Measurements from ENCODE around the gene COMMD3.

GRCh38 chr10:22316286-22317075 lies at the start of gene COMMD3:
- TF ChIP-seq CTCF (IDR thresholded peaks at IDR 0.05; ENCODE audit: control extremely low read depth in 1 of 3, insufficient read depth in 1 of 3, low read depth in 1 of 3, low read length in 3 of 3) = no peak
- TF ChIP-seq EZH2 (IDR thresholded peaks at IDR 0.05; ENCODE audit: low read depth, low read length, severe bottlenecking) = no peak
- TF ChIP-seq POLR2AphosphoS5 (IDR thresholded peaks at IDR 0.05; ENCODE audit: low read depth, low read length) = no peak
- no peak for TF ChIP-seq JUN (IDR thresholded peaks at IDR 0.05; ENCODE audit: low read depth, low read length)
- TF ChIP-seq TEAD4 (IDR thresholded peaks at IDR 0.05; ENCODE audit: low read depth, low read length) = peak; percentile 53
- 0 out of 2 replicates have a peak, but pooled peaks have one; percentile 18 for TF ChIP-seq SP1 (IDR thresholded peaks at IDR 0.05; ENCODE audit: low read depth, low read length)
- TF ChIP-seq POLR2A (IDR thresholded peaks at IDR 0.05; ENCODE audit: control extremely low read depth in 1 of 2, low read depth in 2 of 2, low read length in 2 of 2) = peak in 1 of 2 experiments; percentile 49; a peak in 1 of 3 replicates
- TF ChIP-seq, protein P1, sequence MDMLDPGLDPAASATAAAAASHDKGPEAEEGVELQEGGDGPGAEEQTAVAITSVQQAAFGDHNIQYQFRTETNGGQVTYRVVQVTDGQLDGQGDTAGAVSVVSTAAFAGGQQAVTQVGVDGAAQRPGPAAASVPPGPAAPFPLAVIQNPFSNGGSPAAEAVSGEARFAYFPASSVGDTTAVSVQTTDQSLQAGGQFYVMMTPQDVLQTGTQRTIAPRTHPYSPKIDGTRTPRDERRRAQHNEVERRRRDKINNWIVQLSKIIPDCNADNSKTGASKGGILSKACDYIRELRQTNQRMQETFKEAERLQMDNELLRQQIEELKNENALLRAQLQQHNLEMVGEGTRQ (IDR thresholded peaks at IDR 0.05; ENCODE audit: low read length) = peak; percentile 80
- no peak for TF ChIP-seq EP300 (IDR thresholded peaks at IDR 0.05; ENCODE audit: borderline replicate concordance in 1 of 2, low read depth in 2 of 2, low read length in 2 of 2)
- TF ChIP-seq ASH2L (IDR thresholded peaks at IDR 0.05; ENCODE audit: low read length) = peak; percentile 53
- 0 out of 4 replicates have a peak, but pooled peaks of 1 of the 2 experiments have one; percentile 7 for TF ChIP-seq RAD21 (IDR thresholded peaks at IDR 0.05 in 1 of 2, conservative IDR thresholded peaks at IDR 0.05 in 1 of 2; ENCODE audit: low read depth in 2 of 2, low read length in 2 of 2)
- peak; percentile 86 for TF ChIP-seq SUZ12 (IDR thresholded peaks at IDR 0.05; ENCODE audit: low read length)

All from H1 (cell line).